Gastroesophageal sphincter (tissue), 3 donors: ENCODE measurements around the gene TRUB2.

Experiments used
- POLR2A ChIP-seq, 2 donors: fragments of 450-650 bp; IDR thresholded peaks; one replicate each; pipeline ENCODE4 v1.6.1; 2017; ENCODE audit warnings: antibody characterized with exemption in 2 of 2, mild to moderate bottlenecking in 2 of 2, moderate library complexity in 1 of 2
- TF ChIP-seq, protein P1 (sequence below), 4 experiments: fragments of 200-600 bp in 2 of 4; fragments of 450-650 bp in 2 of 4; sonication (generic) in 1 of 4; IDR thresholded peaks; one replicate each; pipeline ENCODE4 v1.5.1; 2017 to 2019; ENCODE audit warnings: antibody characterized with exemption in 4 of 4, mild to moderate bottlenecking in 2 of 4, moderate library complexity in 2 of 4

DNA sequence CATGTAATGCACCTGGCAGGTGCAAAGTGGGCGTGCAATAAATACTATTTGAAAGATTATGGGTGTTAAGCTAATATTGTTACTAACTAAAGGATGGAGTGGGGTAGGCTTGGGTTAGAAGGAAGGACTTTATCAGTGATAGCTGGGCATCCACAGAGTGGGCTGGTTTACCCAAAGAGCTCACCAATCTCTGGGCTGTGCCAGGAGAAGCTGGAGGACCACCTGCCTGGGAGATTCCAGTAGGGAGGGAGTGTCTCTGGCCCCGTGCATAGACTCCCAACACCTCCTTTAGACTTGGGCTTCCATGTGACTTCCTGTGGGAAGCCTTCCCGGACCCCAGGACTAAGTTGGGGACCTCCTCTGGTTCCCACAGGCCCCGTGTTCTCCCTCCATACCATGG lies 43.3 kb upstream of the TRUB2 start:
- TF ChIP-seq, protein P1, sequence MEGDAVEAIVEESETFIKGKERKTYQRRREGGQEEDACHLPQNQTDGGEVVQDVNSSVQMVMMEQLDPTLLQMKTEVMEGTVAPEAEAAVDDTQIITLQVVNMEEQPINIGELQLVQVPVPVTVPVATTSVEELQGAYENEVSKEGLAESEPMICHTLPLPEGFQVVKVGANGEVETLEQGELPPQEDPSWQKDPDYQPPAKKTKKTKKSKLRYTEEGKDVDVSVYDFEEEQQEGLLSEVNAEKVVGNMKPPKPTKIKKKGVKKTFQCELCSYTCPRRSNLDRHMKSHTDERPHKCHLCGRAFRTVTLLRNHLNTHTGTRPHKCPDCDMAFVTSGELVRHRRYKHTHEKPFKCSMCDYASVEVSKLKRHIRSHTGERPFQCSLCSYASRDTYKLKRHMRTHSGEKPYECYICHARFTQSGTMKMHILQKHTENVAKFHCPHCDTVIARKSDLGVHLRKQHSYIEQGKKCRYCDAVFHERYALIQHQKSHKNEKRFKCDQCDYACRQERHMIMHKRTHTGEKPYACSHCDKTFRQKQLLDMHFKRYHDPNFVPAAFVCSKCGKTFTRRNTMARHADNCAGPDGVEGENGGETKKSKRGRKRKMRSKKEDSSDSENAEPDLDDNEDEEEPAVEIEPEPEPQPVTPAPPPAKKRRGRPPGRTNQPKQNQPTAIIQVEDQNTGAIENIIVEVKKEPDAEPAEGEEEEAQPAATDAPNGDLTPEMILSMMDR (IDR thresholded peaks at IDR 0.05) = no peak
- TF ChIP-seq POLR2A (IDR thresholded peaks at IDR 0.05) = no peak
